Pancreas (tissue), 10 donors: ENCODE data around the gene NTSR1. TPM values are rescaled to one million over a fixed set of nuclear protein-coding genes. Genes with fewer than 3 reads are reported as not detected.

Experiments used
- ATAC-seq, 4 donors: fragments of 200-7000 bp; cut with Tn5 transposase; one replicate each; pipeline versions ENCODE4 v1.8.0 to v1.9.1; 2020; ENCODE audit warnings: mild to moderate bottlenecking in 4 of 4, moderate library complexity in 4 of 4
- DNase-seq, 6 donors: peaks; one replicate each; pipeline ENCODE4 v3.0.0-alpha.2; 2020
- FAIRE-seq: peaks from 2 replicates; lab custom pipeline; 2012; peaks lifted over from hg19 to GRCh38; lab: Jason Lieb, UNC
- H3K27ac ChIP-seq, 4 donors: fragments of 200-600 bp; sonication (generic); 1 replicate in 3 of 4; 2 replicates in 1 of 4; pipeline versions ENCODE4 v1.5.0 to v1.8.0; 2020
- H3K27me3 ChIP-seq, 4 donors: fragments of 200-600 bp; one replicate each; pipeline ENCODE4 v1.8.0; 2021
- H3K36me3 ChIP-seq, 3 donors: fragments of 200-600 bp; sonication (generic) in 1 of 3; one replicate each; pipeline versions ENCODE4 v1.5.0 to v1.8.0; 2020 to 2021
- H3K4me1 ChIP-seq, 3 donors: fragments of 200-600 bp; one replicate each; pipeline ENCODE4 v1.8.0; 2021
- H3K4me3 ChIP-seq, 4 donors: fragments of 200-600 bp; sonication (generic) in 2 of 4; one replicate each; pipeline versions ENCODE4 v1.5.0 to v1.8.0; 2020 to 2021
- H3K9me3 ChIP-seq, 4 donors: fragments of 200-600 bp; one replicate each; pipeline ENCODE4 v1.8.0; 2021
- CTCF ChIP-seq, 4 donors: fragments of 200-600 bp; sonication (generic) in 3 of 4; IDR thresholded peaks; one replicate each; pipeline versions ENCODE4 v1.5.0 to v1.8.0; 2021; ENCODE audit warnings: antibody characterized with exemption in 4 of 4
- WGBS, 2 donors: extraction: QIAGEN DNeasy Blood & Tissue Kit; methylation state at CpG; one replicate each; pipeline ENCODE4 v1.1.7; 2013; 5-methylcytosine and 5-hydroxymethylcytosine counted together
- intact Hi-C, 3 donors: fragments of 100-400 bp; cut with DNase I; formaldehyde crosslinking; loops; one replicate each; pipeline versions ENCODE4 v1.11.1 to v1.14.2; 2022
- polyA plus RNA-seq, 2 donors: library from polyadenylated mRNA; stranded (reverse); fragments of 200-250 nt; gene quantifications; one replicate each; pipeline ENCODE4 v1.2.3, GENCODE V29; 2013
- total RNA-seq, 6 donors: library from RNA; stranded (reverse); fragmentation: NEBNext Ultra II Directional in 4 of 6; extraction: Animal tissue kit (Norgen Biotek cat#: 25700) in 4 of 6; gene quantifications; one replicate each; pipeline versions ENCODE4 v1.2.1 to v1.2.4, GENCODE V29; 2021 to 2023
- donor health status: healthy with polysubstance abuse.
- donor health status: DM: no; HTN: no; CAD: no; lungs with moderate emphysema.
- donor health status: DM: no; HTN: no; CAD: no.
- donor health status: control.
- donor health status: control.
- donor health status: Bipolar disorder and iron deficiency.
- donor health status: DM: yes; HTN: yes; CAD: no.
- donor health status: DM: no; HTN: no; CAD: no.
- donor health status: DM: no; HTN: no; CAD: no.
- donor health status: DM: yes; HTN: yes; CAD: no.

NTSR1 gene
- total and polyA plus RNA-seq, 8 donors: 0.02 to 0.15 (median 0.09) TPM; not detected in 2

GRCh38 chr20:62793757-62794006, 85.0 kb downstream of the NTSR1 start:
- 55 to 67% methylated on average over 7 of the region's 7 CpGs for WGBS, 2 donors
- no peak for DNase-seq
- H3K4me3 ChIP-seq: peak overlapping the region in 3 of 4 donors; percentile 6 to 67 (median 41)

GRCh38 chr20:62794007-62794724, 85.5 kb downstream of the NTSR1 start:
- DNase-seq (peak; percentile 95 to 99 (median 98)), FAIRE-seq (no peak), ATAC-seq (peak; percentile 85 to 92 (median 87))
- 1% methylated on average over 59 to 69 of the region's 69 CpGs for WGBS, 2 donors
- Histone ChIP-seq H3K4me1 (peaks cover 0 to 9% (median 5%) of the 10 kb centered on the region in 3 donors), H3K36me3 (peaks cover 0 to 3% (median 1%) of the 10 kb centered on the region in 3 donors), H3K27ac (peak overlapping the region; percentile 77 to 92 (median 90)), H3K9me3 (no peaks in the 10 kb centered on the region), H3K27me3 (no peaks in the 10 kb centered on the region), H3K4me3 (peak overlapping the region in 3 of 4 donors; percentile 31 to 67 (median 67))
- intact Hi-C loops: no loop called here
- TF ChIP-seq CTCF (IDR thresholded peaks at IDR 0.05): no peak

More at GRCh38 chr20:62793757-62794006, 85.0 kb downstream of the NTSR1 start:
- no peak for TF ChIP-seq CTCF (IDR thresholded peaks at IDR 0.05)
- ATAC-seq: no peak
- no peaks in the 10 kb centered on the region for H3K36me3 ChIP-seq
- intact Hi-C loops: no loop called here
- no peaks in the 10 kb centered on the region for H3K27me3 ChIP-seq
- H3K4me1 ChIP-seq: peaks cover 0 to 9% (median 5%) of the 10 kb centered on the region in 3 donors
- H3K9me3 ChIP-seq: no peaks in the 10 kb centered on the region
- H3K27ac ChIP-seq: peak overlapping the region; percentile 77 to 92 (median 90)
- FAIRE-seq: no peak

- FAIRE-seq: no peak
- no peaks in the 10 kb centered on the region for H3K9me3 ChIP-seq
- intact Hi-C loops: no loop called here
- H3K4me1 ChIP-seq: peaks cover 0 to 9% (median 5%) of the 10 kb centered on the region in 3 donors
- TF ChIP-seq CTCF (IDR thresholded peaks at IDR 0.05): no peak
- 1% methylated on average over 66 to 68 of the region's 68 CpGs for WGBS, 2 donors
- peak in 4 of 6 donors; percentile 42 to 77 (median 56) for DNase-seq
- peak overlapping the region; percentile 61 to 89 (median 80) for H3K27ac ChIP-seq
- ATAC-seq: peak; percentile 1 to 14 (median 4)
- H3K36me3 ChIP-seq: peaks cover 0 to 12% (median 4%) of the 10 kb centered on the region in 3 donors
- peak overlapping the region; percentile 31 to 67 (median 58) for H3K4me3 ChIP-seq
- H3K27me3 ChIP-seq: no peaks in the 10 kb centered on the region
Measured at GRCh38 chr20:62795023-62795761, 86.6 kb downstream of the NTSR1 start.

GRCh38 chr20:62796699-62797491, 88.3 kb downstream of the NTSR1 start:
- H3K27ac ChIP-seq: peak overlapping the region in 3 of 4 donors; percentile 60 to 89 (median 75)
- peaks cover 0 to 15% (median 4%) of the 10 kb centered on the region in 3 donors for H3K36me3 ChIP-seq
- no peaks in the 10 kb centered on the region for H3K27me3 ChIP-seq
- no peaks in the 10 kb centered on the region for H3K9me3 ChIP-seq
- peaks cover 0 to 9% (median 5%) of the 10 kb centered on the region in 3 donors for H3K4me1 ChIP-seq
- WGBS, 2 donors: 11 to 31% methylated on average over 18 to 51 of the region's 53 CpGs
- intact Hi-C loops: no loop called here
- no peak for TF ChIP-seq CTCF (IDR thresholded peaks at IDR 0.05)
- DNase-seq (peak in 4 of 6 donors; percentile 39 to 81 (median 52)), ATAC-seq (no peak), FAIRE-seq (no peak)
- H3K4me3 ChIP-seq: peak overlapping the region; percentile 48 to 67 (median 65)
